Choroid plexus epithelial cell (primary cell): ENCODE data around the gene HOXD3.

ENCODE experiments used
- DNase-seq: peaks from one replicate; pipeline ENCODE4 v3.0.0-alpha.2; 2010; ENCODE audit warnings: low read depth
- H3K4me3 ChIP-seq: 2 replicates; pipeline ENCODE4 v1.5.1; 2011; ENCODE audit warnings: low read depth, mild to moderate bottlenecking, control low read depth, low read length, moderate library complexity
- CTCF ChIP-seq: conservative IDR thresholded peaks from 2 replicates; pipeline ENCODE4 v1.5.1; 2011; ENCODE audit warnings: low read depth, mild to moderate bottlenecking, control low read depth, inconsistent platforms, low read length, moderate library complexity

HOXD3 gene

GRCh38 chr2:176136374-176137251, 20.5 kb upstream of the HOXD3 start:
- no peak for DNase-seq
- H3K4me3 ChIP-seq, result no peak overlapping the region
- TF ChIP-seq CTCF, result no peak

GRCh38 chr2:176137252-176137580, 19.9 kb upstream of the HOXD3 start:
- no peak for DNase-seq
- no peak overlapping the region for H3K4me3 ChIP-seq
- no peak for TF ChIP-seq CTCF

GRCh38 chr2:176137906-176138305, 19.2 kb upstream of the HOXD3 start:
- no peak for DNase-seq
- no peak for TF ChIP-seq CTCF
- no peak overlapping the region for H3K4me3 ChIP-seq

- no peak for TF ChIP-seq CTCF
- H3K4me3 ChIP-seq, result no peak overlapping the region
- DNase-seq, result no peak
Measured at GRCh38 chr2:176138526-176138922, 18.6 kb upstream of the HOXD3 start.

GRCh38 chr2:176138923-176139660, 18.0 kb upstream of the HOXD3 start:
- DNase-seq, result no peak
- H3K4me3 ChIP-seq, result no peak overlapping the region
- no peak for TF ChIP-seq CTCF

- TF ChIP-seq CTCF, result no peak
- no peak overlapping the region for H3K4me3 ChIP-seq
- no peak for DNase-seq
Measured at GRCh38 chr2:176139661-176140512, 17.2 kb upstream of the HOXD3 start.
